Measurements from ENCODE around the gene SDK2.

- no peak for TF ChIP-seq GATA2 (IDR thresholded peaks at IDR 0.05; ENCODE audit: low read depth, low read length)
- no peak for TF ChIP-seq GATA3 (IDR thresholded peaks at IDR 0.05; ENCODE audit: low read depth, low read length)
Measured at GRCh38 chr17:73302189-73302588, 342.1 kb downstream of the SDK2 start.

Measured in SH-SY5Y (cell line).